ENCODE measurements around the gene RNF217.

The RNF217 gene

DNA sequence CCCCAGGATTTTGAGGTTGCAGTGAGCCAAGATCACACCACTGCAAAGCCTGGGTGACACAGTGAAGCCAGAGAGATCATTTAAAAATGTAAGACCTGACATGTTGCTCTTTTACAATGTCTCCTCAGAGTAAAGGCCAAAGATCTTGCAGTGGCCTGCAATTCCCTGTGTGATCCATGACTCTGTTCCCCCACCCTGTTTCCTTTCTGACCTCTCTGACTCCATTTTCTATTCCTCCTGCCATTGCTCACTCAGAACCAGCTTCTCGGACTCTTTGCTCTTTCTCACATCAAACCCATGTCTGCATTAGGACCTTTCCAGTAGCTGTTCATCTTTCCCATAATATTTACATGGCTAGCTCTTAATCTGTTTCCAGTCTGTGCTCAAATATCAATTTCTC lies 28.8 kb downstream of the RNF217 start:
- DNase-seq = no peak

DNA sequence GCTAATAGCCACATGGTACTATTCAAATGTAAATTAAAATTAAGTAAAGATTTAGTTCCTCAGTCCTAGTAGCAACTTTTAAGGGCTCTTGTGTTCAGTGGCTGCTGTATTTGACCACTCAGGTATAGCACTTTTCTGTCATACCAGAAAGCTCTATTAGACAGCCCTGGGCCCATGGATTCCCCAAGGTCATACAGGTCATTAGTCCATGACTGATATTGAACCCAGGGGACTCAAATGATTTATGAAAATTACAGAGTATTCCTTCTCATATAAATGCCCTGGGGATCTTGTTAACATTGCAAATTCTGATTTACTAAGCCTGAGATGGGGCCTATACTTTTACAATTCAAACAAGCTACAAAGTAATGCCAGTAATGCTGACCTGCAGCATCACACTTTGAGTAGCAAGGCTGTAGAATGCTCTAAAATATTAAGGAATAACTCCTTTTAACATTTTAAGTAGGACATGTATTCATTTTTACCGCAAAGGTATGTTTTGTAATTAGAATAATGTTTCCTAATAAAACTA lies 29.6 kb downstream of the RNF217 start:
- DNase-seq = no peak

DNA sequence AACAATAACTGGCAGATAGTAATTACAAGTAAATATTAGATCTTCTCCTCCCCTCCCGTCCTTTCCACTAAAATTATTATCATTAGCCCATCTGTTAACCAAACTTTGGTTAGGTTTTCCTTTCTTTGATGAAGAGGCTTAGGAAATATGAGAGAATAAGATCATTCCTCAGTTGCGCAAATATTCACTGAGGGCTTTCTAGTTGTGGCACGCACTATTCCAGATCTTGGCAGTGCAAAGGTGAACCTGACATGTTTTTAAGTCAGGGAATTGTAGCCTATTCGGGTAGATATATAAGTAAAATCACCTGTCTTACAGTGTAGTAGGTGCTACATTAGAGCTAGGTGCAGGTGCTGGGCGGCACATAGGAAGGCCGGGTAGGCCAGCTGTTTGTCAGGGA lies 31.1 kb downstream of the RNF217 start:
- no peak for DNase-seq

DNA sequence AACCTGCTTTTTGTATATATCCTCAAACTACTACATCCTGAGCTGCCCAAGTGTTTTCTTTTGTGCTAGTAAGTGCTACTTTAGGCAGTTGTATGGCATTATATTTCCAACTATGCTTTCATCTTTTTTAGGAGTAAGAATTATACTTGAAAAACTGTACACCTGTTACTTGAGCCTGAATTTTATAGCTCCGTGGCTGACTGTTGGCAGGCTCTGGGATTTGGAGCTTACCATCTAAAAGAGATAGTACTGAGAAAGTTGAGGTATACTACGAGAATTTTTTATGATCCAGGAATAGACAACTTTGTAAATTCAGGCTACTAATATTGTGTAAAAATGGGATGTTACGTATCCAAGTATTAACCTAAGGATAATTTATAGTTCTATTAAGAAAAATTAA lies 32.4 kb downstream of the RNF217 start:
- no peak for DNase-seq

DNA sequence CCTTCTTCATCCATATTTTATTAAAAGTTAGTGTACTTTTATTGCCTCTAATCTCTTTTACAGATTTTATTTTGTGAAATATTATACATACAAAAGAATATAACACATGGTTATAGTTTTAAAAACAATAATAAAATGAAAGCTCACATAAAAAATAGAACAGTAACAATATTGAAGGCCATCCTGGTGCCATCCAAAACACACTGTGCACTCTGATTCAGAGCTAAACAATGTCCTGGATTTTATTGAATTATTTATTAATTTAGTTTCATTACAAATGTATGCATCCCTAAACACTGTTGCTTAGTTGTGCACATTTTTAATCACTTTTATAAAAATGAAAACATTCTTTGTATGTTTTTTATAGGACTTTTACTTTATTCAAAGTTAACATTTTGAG lies 32.9 kb downstream of the RNF217 start:
- DNase-seq = no peak

DNA sequence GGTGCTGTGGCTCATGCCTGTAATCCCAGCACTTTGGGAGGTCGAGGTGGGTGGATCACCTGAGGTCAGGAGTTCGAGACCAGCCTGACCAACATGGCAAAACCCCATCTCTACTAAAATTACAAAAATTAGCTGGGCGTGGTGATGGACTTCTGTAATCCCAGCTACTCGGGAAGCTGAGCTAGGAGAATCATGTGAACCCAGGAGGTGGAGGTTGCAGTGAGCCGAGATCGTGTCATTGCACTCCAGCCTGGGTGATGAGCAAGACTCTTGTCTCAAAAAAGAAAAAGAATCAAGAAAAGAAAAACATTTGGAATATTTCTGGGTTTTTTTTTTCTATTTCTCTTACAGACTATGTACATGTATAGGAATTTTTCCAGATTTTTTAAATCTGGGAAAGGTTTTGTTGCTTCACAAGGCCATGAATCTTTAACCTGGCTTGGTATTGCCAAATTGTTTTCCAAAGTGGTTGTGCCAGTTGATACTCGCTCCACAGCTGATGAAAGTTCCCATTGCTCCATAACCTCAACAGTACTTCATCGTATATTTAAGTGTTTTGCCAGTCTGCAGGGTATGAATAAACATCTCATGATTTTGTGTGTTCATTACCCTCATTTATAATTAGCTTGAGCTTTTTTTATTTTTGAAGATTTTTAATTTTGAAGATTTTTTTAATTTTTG lies 33.5 kb downstream of the RNF217 start:
- no peak for DNase-seq

DNA sequence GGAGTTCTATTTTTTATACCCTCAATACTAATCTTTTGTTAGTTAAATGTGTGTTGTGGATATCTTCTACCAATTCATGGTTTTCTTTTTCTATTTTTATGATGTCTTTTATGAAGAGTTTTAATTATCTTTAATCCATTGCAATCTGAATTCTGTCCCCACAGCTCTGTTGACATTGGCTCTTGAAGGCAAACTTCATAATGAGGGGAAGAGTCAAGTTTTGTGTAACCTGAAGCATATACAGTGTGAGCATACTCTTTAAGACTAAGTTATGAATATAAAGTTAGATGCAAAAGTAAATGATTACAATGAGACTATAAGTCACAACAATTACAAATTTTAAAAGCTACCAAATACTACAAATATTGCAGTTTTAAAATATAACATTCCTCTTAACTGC lies 34.2 kb downstream of the RNF217 start:
- no peak for DNase-seq

DNA sequence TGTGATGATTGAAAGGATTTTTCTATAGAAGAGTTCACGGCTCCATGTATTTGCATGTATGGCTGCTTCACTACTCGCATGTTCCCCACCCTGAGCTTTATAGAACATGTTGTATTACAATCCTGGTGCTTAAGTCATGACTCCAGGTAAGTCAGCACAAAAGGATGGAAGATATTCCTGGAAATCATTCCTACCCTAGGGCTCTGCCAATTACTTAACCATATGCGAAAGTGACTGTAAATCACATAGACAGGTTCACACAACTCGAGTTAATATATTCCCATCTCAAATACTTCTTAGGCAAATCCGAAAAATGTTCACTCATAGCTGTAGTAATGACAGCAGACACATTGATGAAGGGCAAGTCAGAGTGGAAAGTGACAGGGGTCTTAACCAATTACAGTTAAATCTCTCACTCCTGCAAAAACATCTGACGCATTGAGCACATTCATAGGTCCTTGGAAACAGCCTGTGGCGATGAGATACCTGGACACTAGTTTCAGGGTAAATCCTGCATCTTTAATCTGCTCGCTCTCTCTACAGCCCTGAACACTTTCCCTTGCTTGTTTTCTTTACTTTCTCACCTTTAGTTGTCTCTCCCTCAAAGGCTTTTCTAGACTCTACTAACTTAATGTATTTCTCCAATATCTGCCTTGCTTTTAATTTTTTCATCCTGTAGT lies 35.1 kb downstream of the RNF217 start:
- DNase-seq = no peak

DNA sequence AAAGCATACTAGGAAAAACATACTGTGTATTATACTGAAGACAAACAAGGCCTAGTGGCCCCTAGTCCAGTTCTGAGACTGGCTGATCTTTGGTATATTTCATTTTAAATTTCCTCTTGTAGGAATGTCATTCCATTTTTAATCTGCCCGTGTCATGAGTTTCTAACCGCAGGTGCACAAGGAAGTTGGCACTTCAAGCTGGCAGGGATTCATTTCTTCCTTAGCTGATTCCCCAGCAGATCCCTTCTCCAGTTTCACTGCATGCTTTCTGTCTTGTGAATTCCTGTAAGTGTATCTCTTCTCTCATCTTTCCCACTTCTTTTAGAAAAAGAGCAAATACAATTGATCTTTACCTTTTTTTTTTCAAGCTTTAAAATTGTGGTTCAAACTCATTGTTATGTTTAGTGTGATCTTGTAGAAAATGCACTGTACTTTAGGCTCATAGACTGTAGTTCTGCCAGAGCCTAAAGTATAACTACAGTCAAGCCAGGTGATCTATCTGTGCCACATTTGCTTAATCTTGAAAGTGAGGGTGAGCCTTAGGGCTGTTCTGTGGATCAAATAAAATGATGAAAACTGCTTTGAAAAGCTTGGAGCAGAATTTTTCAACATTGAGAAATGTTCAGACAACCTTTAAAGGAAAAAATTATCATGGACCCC lies 37.0 kb downstream of the RNF217 start:
- DNase-seq = no peak

DNA sequence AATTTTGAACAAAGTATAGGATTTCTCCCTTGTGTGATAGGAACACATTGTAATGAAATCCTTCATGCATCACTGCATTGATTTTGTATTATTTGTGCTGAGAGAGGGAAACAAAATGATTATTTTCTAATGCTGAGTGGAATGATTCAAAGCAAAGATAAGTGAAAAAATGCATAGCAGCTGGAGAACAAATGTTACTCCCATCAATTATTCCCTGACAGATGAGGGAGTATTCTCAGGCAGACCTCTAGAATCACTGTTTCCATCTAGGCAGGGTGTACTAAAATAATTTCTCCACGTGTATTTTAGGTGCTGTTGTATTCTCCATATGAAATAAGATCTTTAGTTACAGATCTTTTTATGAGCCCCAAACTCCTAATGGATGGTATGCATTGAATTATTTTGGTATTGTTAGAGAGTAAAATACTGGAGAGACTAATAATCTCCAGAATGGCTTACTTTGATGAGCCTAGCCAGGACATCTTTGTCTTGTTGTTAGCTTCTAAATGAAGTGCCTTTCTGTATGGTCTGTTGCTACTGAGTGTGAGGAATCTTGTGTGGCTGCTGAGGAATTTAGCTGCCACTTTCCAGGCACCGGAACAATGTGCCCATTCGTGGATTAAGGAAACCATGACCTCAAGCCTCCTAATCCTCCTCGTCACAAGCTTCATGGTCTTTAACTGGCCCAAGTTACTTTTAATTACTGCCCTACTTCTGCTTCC lies 39.6 kb downstream of the RNF217 start:
- no peak for DNase-seq

DNA sequence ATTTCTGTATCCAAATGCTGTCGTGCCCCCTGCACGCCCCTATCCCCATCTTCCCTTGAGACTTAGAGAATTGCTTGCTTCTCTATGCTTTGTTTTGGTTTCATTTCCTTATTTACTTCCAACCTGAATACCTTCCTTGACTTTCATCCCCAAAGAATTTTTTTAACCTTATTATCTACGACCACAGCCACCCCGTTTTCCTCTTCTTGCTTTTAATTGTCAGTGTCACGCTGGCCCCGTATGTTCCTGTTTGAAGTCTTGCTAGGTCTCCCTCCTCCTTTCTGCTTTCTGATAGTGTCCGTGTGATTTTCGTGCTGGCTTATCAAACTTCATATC lies 40.1 kb downstream of the RNF217 start:
- no peak for DNase-seq

DNA sequence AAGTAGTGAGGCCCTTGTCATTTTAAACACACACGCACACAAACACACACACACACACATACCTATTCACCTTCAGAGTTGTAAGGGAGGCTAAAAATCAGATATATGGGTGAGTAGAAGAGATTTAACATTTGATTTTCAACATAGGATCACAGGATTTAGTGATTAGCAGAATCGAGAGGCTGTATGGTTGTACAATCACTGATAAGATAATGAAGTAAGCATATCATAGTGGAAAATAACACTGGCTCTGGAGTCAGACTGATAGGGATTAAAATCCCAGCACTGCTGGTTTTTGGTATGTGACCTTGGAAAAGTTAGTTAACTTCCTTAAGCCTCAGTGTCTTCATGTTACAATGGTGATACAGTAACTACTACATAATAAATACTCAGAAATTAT lies 40.8 kb downstream of the RNF217 start:
- no peak for DNase-seq

DNA sequence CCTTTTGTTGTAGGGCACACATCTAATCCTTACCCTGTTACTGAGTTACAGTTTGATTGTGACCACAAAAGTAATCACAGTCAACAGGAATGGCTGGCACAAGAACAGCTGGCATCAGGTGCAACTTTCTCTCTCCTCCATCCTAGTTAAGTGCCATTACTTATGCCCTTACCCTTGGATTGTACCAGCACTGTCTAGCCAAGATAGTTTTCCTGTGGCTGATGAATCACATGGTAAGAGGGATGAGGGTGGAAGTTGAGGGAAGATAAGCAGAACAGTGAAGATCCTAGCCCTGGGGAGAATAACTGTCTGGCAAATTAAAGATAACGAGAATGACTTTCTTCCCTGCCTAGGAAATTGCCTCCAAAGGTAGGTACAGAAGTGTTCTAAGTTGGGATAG lies 42.0 kb downstream of the RNF217 start:
- DNase-seq = no peak

DNA sequence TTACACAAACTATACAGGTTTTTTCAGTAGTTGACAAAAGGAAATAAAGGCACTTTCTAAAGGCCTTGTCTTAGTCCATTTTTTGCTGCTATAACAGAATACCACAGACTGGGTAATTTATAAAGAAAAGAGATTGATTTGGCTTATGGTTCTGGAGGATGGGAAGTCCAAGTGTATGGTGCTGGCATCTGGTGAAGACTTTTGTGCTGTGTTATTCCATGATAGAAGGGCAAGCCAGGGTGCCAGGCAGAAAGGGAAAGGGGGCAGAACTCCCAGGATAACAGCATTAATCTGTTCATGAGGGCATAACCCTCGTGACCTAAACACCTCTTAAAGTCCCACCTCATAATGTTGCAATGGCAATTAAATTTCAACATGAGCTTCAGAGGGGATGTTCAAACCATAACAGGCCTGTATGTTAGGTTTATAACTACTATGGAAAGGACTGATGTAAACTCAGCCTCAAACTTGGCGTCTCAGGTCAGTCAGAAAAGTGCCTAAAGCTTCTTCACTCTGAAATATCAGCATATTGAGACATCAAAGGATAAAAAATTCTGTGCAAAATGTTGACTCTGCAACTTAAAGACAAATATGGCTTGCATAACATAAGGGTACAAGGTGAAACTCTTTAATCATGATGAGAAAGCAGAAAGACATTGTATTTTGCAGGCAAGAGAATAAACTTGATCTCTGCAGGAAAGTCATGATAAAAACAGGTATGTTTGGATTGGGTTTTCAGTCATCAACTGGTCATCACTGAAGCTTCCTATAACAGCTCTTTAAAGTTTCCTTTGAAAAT lies 42.8 kb downstream of the RNF217 start:
- DNase-seq = no peak

DNA sequence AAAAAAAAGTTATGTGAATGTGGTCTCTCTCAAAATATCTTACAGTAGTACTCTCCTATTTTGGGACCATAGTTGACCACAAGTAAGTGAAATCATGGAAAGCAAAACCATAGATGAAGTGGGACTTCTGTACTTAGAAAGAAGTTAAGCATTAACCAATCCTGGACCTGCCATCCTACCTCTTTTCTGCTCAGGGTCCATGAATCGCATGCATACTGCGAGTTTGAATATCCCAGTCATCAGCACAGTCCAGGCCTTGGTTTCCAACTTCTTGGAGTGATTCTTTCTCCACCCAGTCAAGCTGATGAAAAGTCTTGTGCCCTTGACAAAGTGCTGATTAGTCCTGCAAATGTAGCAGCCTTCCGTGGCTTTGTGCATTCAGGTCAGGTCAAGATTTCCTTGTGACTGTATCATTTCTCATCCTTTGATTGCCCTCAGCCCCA lies 46.0 kb downstream of the RNF217 start:
- DNase-seq = no peak

DNA sequence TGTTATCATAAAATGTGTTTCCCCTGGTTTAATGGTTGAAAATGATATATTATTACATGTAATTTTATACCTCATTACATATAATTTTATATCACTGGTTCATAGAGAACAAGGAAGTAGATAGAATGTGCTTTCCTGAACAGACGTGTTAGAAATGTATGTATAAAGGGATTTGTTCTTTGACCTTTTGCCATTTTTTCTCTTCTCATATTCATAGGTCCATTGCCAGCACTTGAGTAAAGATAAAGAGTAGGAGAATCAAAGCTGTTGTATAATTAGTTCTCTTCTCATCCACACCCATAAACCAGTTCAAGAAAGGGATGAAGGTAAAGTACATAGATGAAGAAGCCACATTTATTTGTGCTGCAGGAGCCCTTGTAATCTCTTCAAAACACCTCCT lies 46.7 kb downstream of the RNF217 start:
- no peak for DNase-seq

DNA sequence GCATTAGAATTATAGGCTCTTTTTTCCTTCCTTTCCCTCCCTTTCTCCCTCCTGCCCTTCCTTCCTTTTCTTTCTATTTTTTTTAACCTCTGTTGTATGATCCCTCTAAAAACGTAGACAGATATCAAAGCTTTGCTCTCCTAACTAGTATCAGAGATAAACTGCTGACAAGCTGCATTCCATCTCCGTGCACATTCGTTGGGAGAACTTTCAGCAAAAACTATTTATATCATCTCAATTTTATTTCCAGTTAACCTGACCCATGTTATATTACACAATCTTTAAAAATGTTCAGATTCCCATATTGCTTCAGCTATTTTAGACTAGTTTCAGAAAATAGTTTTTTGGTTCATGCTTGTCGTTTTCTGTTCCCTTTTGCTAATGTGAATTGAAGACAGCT lies 47.3 kb downstream of the RNF217 start:
- DNase-seq = no peak

DNA sequence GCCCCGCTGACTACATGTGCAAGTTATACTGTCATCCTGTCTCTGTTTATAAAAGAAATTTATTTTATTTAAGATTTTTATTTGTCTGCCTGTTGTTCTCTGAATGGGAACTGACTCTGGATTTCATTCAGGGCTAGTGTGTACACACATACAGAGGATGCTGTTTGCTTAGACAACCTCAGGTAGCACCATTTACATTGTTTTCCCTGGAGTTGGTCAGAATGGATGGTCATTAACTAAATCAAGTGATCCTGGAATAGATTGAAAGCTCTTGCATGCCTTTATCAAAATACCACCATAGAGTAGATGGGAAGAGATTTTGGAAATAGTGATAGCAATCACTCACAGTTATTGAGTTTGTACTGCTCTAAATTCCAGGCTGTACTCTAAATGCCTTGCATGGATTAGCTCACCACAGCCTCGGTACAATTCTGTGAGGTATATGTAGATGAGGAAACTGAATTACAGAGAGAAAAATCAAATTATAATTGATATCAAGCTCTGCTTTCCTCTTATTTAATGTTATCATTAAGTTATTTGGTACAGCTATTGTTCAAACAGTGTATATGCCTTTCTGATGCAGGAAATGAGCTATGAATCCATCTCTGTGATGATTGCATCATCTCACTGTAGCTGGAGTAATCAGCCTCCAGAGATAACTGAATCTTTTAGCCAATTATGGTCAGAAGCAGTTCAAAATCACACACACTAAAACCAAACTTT lies 51.9 kb downstream of the RNF217 start:
- no peak for DNase-seq

DNA sequence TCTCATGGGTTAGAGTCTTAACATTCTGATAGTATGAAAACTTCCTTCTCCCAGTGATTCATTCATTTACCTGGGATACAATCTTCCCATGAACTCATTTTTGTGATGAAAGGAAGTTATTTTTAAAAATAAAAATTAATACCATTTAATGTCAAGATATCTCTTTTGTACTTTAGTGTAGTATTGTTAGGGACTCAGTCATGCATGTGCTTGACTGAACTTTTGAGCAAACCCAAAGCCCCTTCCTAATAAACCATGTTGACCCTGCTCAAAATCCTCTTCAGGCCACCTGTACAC lies 52.4 kb downstream of the RNF217 start:
- DNase-seq = no peak

DNA sequence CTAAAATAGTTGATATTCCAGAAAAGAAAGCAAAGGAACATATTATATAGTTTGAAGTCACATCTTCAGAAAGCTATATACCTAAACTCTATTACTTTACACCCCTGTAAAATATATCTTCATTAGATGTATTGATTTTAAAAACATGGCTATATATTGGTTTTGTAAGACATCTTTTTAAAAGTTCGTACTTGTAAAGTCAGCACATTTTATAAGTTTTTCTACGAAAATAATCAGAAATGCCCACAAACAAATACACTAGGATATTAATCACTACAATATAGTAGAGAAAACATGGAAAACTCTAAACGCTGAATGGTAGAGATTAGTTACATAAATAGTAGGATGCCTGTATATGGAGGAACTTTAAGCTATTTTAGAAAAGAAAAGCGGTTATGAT lies 52.9 kb downstream of the RNF217 start:
- DNase-seq = no peak

DNA sequence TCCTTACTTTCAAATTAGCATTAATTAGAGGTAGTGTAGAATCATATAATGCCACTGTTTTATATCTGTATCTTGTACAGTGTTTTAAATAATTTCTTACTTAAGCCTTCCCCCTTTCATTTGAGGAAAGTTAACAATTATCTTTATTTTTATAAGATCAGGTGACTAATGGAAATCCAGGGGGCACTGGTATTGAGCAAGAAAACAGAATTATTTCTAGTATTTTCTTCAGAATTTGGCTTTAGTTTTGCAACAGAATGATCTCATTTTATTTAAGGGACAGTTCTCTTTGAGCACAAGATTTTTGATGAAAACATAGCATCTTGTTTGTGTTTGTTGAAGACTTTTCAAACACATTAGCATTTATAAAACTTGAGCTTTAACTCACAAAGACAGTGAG lies 55.9 kb downstream of the RNF217 start:
- DNase-seq = no peak

DNA sequence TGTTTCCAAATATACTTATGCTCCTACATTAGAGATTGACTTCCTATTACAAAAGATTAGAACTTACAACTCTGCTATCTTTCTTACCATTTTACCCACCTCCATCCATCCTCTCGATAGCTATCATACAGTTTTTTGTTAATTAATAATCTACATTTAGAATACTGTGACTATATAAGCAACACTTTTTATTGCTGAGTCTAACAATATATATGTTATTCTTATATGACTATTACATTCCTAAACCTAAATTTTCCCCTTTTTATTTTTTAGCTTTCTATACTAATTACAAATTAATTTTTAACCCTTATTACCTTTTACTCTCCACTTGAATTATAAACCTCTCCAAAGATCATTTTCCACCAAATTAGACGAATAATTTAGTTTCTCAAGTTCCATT lies 57.0 kb downstream of the RNF217 start:
- DNase-seq = no peak

Data from CD4-positive, alpha-beta T cell treated with Interleukin-1 beta for 1 hour (primary cell).